ENCODE results near the gene D2HGDH.
"Not testable (repeated sequence)": the region's sequence is repeated elsewhere in the genome, so short reads cannot be mapped to it uniquely, and the experiment has no call there.

Gene D2HGDH

GRCh38 chr2:241726459-241726858, 8.0 kb upstream of the D2HGDH start:
- DNase-seq = no peak

GRCh38 chr2:241728000-241728399, 6.4 kb upstream of the D2HGDH start:
- no peak for DNase-seq

GRCh38 chr2:241728627-241729026, 5.8 kb upstream of the D2HGDH start:
- no peak for DNase-seq

- DNase-seq = no peak
Observed at GRCh38 chr2:241729868-241730267, 4.6 kb upstream of the D2HGDH start.

GRCh38 chr2:241730671-241731293, 3.6 kb upstream of the D2HGDH start:
- DNase-seq = peak; percentile 47

- DNase-seq = peak; percentile 82
Observed at GRCh38 chr2:241732513-241733186, 1.8 kb upstream of the D2HGDH start.

- DNase-seq = no peak
Observed at GRCh38 chr2:241733391-241734207, 831 bp upstream of the D2HGDH start.

- DNase-seq = no peak
Observed at GRCh38 chr2:241734208-241734466, 293 bp upstream of the D2HGDH start.

- DNase-seq = no peak
Observed at GRCh38 chr2:241736111-241736510, 1.7 kb downstream of the D2HGDH start.

GRCh38 chr2:241738040-241738686, 3.7 kb downstream of the D2HGDH start:
- no peak for DNase-seq

GRCh38 chr2:241739177-241739576, 4.7 kb downstream of the D2HGDH start:
- DNase-seq = no peak

GRCh38 chr2:241739651-241740050, 5.2 kb downstream of the D2HGDH start:
- DNase-seq = peak; percentile 87

GRCh38 chr2:241741016-241741415, 6.6 kb downstream of the D2HGDH start:
- DNase-seq = peak; percentile 41

- DNase-seq = no peak
Observed at GRCh38 chr2:241742320-241742939, 8.0 kb downstream of the D2HGDH start.

- not testable (repeated sequence) for DNase-seq
Observed at GRCh38 chr2:241743008-241743407, 8.6 kb downstream of the D2HGDH start.

GRCh38 chr2:241743620-241744019, 9.2 kb downstream of the D2HGDH start:
- DNase-seq = no peak

- DNase-seq = no peak
Observed at GRCh38 chr2:241744028-241744754, 9.8 kb downstream of the D2HGDH start.

- DNase-seq = no peak
Observed at GRCh38 chr2:241745276-241745675, 10.8 kb downstream of the D2HGDH start.

GRCh38 chr2:241746084-241746483, 11.7 kb downstream of the D2HGDH start:
- no peak for DNase-seq

- no peak for DNase-seq
Observed at GRCh38 chr2:241748468-241749256, 14.2 kb downstream of the D2HGDH start.

GRCh38 chr2:241750076-241750840, 15.8 kb downstream of the D2HGDH start:
- no peak for DNase-seq

Measured in activated CD4-positive, alpha-beta T cell treated with anti-CD3 and anti-CD28 coated beads for 48 hours (primary cell).